Measurements from ENCODE around the gene TMEM108.
A peak's percentile ranks its signal among the peaks of the same experiment; 100 is the strongest.
"Not testable (repeated sequence)": the region's sequence is repeated elsewhere in the genome, so short reads cannot be mapped to it uniquely, and the experiment has no call there.

TMEM108 gene

GRCh38 chr3:133038089-133038730 is at the start of gene TMEM108:
Gene TMEM108 (plus strand): TSS chr3:133038391.
- Histone ChIP-seq H3K36me3 (ENCODE audit: control insufficient read depth in 1 of 2, insufficient read depth in 2 of 2, low read length in 2 of 2) (no peaks in the 10 kb centered on the region), H3K4me3 (ENCODE audit: low read depth in 1 of 2, low read length in 2 of 2) (peak within 1 kb of the TSS; percentile 62 to 64), H3K9ac (ENCODE audit: low read depth in 1 of 2, low read length in 2 of 2) (no peak within 1 kb of the TSS), H3K27ac (ENCODE audit: low read depth, low read length) (no peak within 1 kb of the TSS), H3K9me3 (ENCODE audit: control insufficient read depth in 1 of 2, low read length in 2 of 2) (no peaks in the 10 kb centered on the region), H3K4me1 (ENCODE audit: control insufficient read depth in 1 of 2, insufficient read depth in 2 of 2, low read length in 2 of 2) (peaks cover 7 to 9% of the 10 kb centered on the region in 2 donors), H3K27me3 (ENCODE audit: control insufficient read depth in 1 of 2, insufficient read depth in 2 of 2, low read length in 2 of 2) (peaks cover 32 to 34% of the 10 kb centered on the region in 2 donors)

DNA sequence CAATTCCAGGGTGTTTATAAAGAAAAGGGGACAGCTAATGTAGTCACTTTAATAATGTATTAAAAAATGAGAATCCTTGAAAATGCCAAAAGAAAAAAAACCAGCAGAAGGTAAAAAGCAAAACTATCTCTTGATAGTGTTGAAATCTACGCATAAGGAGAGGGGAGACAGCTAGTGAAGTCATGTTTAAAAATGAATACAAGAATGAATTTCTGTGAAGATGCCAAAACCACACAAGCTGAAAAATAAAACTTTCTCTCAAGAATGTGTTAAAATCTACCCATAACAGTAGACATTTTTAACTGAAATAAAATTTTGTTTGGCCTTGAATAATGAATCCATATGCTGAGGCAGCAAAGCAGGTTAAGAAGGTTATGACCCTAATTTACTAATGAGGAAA is 42.2 kb upstream of the TMEM108 start:
- Histone ChIP-seq H3K4me3 (ENCODE audit: low read depth in 1 of 2, low read length in 2 of 2) (no peak overlapping the region), H3K27ac (ENCODE audit: low read depth, low read length) (no peak overlapping the region), H3K36me3 (ENCODE audit: control insufficient read depth in 1 of 2, insufficient read depth in 2 of 2, low read length in 2 of 2) (no peaks in the 10 kb centered on the region), H3K27me3 (ENCODE audit: control insufficient read depth in 1 of 2, insufficient read depth in 2 of 2, low read length in 2 of 2) (no peaks in the 10 kb centered on the region), H3K9ac (ENCODE audit: low read depth in 1 of 2, low read length in 2 of 2) (no peak overlapping the region), H3K9me3 (ENCODE audit: control insufficient read depth in 1 of 2, low read length in 2 of 2) (no peaks in the 10 kb centered on the region), H3K4me1 (ENCODE audit: control insufficient read depth in 1 of 2, insufficient read depth in 2 of 2, low read length in 2 of 2) (no peaks in the 10 kb centered on the region)

DNA sequence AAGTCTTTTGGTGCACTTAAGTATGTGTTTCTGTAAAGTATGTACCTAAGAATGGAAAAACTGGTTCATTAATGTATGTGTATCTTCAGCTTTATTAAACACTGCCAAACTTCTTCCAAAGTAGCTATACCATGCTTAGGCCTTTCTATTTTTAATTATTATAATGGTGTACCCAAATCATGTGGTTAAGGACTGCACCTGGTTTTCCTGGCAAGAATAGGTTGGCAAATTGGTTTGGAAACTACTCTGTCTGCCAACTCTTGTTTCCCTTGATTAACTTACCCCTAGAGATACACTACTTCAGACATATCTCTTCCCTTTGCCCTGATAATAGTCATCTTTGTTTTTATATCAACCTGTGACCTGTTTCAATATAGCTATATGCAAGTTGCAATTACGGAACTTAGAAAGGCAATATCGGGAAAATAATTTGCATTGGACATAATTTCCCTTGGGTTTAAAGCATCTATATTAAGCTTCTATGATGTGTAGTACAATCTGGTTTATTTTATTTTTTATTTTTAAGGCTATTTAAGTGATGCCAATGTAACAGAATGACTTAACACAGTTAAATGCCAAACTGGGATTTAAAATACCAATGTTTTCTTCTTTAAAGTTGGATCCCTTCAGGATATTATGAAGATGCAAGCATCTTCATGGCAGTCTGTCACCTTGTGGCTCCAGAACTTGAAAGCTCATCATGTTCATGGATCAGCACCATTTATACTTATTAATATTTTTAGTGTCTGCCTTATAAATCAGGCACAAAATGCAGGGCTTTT is 40.6 kb upstream of the TMEM108 start:
- no peak overlapping the region for H3K4me3 ChIP-seq (ENCODE audit: low read depth in 1 of 2, low read length in 2 of 2)
- H3K9me3 ChIP-seq (ENCODE audit: control insufficient read depth in 1 of 2, low read length in 2 of 2): no peaks in the 10 kb centered on the region
- H3K36me3 ChIP-seq (ENCODE audit: control insufficient read depth in 1 of 2, insufficient read depth in 2 of 2, low read length in 2 of 2): no peaks in the 10 kb centered on the region
- H3K9ac ChIP-seq (ENCODE audit: low read depth in 1 of 2, low read length in 2 of 2): no peak overlapping the region
- H3K4me1 ChIP-seq (ENCODE audit: control insufficient read depth in 1 of 2, insufficient read depth in 2 of 2, low read length in 2 of 2): no peaks in the 10 kb centered on the region
- H3K27ac ChIP-seq (ENCODE audit: low read depth, low read length): no peak overlapping the region
- no peaks in the 10 kb centered on the region for H3K27me3 ChIP-seq (ENCODE audit: control insufficient read depth in 1 of 2, insufficient read depth in 2 of 2, low read length in 2 of 2)

DNA sequence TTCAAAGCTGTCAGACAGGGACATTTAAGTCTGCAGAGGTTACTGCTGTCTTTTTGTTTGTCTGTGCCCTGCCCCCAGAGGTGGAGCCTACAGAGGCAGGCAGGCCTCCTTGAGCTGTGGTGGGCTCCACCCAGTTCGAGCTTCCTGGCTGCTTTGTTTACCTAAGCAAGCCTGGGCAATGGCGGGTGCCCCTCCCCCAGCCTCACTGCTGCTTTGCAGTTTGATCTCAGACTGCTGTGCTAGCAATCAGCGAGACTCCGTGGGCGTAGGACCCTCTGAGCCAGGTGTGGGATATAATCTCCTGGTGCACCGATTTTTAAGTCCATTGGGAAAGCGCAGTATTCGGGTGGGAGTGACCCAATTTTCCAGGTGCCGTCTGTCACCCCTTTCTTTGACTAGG is 33.2 kb upstream of the TMEM108 start:
- not testable (repeated sequence) for H3K4me1 ChIP-seq (ENCODE audit: control insufficient read depth in 1 of 2, insufficient read depth in 2 of 2, low read length in 2 of 2); H3K9ac ChIP-seq (ENCODE audit: low read depth in 1 of 2, low read length in 2 of 2); H3K4me3 ChIP-seq (ENCODE audit: low read depth in 1 of 2, low read length in 2 of 2); H3K27me3 ChIP-seq (ENCODE audit: control insufficient read depth in 1 of 2, insufficient read depth in 2 of 2, low read length in 2 of 2); H3K27ac ChIP-seq (ENCODE audit: low read depth, low read length); H3K9me3 ChIP-seq (ENCODE audit: control insufficient read depth in 1 of 2, low read length in 2 of 2); H3K36me3 ChIP-seq (ENCODE audit: control insufficient read depth in 1 of 2, insufficient read depth in 2 of 2, low read length in 2 of 2)

- Histone ChIP-seq H3K27ac (ENCODE audit: low read depth, low read length) (no peak overlapping the region), H3K27me3 (ENCODE audit: control insufficient read depth in 1 of 2, insufficient read depth in 2 of 2, low read length in 2 of 2) (no peaks in the 10 kb centered on the region), H3K9me3 (ENCODE audit: control insufficient read depth in 1 of 2, low read length in 2 of 2) (no peaks in the 10 kb centered on the region), H3K36me3 (ENCODE audit: control insufficient read depth in 1 of 2, insufficient read depth in 2 of 2, low read length in 2 of 2) (no peaks in the 10 kb centered on the region), H3K9ac (ENCODE audit: low read depth in 1 of 2, low read length in 2 of 2) (no peak overlapping the region), H3K4me1 (ENCODE audit: control insufficient read depth in 1 of 2, insufficient read depth in 2 of 2, low read length in 2 of 2) (no peaks in the 10 kb centered on the region), H3K4me3 (ENCODE audit: low read depth in 1 of 2, low read length in 2 of 2) (no peak overlapping the region)
Observed at GRCh38 chr3:133007601-133008000, 30.6 kb upstream of the TMEM108 start.

DNA sequence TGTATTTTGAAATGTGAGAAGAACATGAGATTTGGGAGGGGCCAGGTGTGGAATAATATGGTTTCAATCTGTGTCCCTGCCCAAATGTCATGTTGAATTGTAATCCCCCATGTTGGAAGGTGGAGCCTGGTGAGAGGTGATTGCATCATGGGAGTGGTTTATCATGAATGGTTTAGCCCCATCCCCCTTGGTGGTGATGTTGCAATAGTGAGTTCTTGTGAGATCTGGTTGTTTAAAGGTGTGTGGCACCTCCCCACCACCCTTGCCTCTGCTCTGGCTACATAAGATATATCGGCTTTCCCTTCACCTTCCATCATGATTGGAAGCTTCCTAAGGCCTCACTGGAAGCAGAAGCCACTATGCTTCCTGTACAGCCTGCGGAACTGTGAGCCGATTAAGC is 23.9 kb upstream of the TMEM108 start:
- Histone ChIP-seq H3K4me1 (ENCODE audit: control insufficient read depth in 1 of 2, insufficient read depth in 2 of 2, low read length in 2 of 2) (no peaks in the 10 kb centered on the region), H3K4me3 (ENCODE audit: low read depth in 1 of 2, low read length in 2 of 2) (no peak overlapping the region), H3K9ac (ENCODE audit: low read depth in 1 of 2, low read length in 2 of 2) (no peak overlapping the region), H3K27me3 (ENCODE audit: control insufficient read depth in 1 of 2, insufficient read depth in 2 of 2, low read length in 2 of 2) (no peaks in the 10 kb centered on the region), H3K27ac (ENCODE audit: low read depth, low read length) (no peak overlapping the region), H3K9me3 (ENCODE audit: control insufficient read depth in 1 of 2, low read length in 2 of 2) (no peaks in the 10 kb centered on the region), H3K36me3 (ENCODE audit: control insufficient read depth in 1 of 2, insufficient read depth in 2 of 2, low read length in 2 of 2) (no peaks in the 10 kb centered on the region)

DNA sequence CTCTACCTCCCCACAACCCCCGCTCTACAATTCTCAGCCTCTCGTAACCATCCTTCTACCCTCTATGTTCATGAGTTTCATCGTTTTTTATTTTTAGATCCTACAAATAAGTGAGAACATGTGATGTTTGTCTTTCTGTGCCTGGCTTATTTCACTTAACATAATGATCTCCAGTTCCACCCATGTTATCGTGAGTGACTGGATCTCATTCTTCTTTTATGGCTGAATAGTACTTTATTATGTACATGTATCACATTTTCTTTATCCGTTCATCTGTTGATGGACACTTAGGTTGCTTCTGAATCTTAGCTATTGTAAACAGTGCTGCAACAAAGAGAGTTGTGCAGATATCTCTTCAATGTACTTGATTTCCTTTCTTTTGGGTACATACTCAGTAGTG is 22.6 kb upstream of the TMEM108 start:
- not testable (repeated sequence) for H3K36me3 ChIP-seq (ENCODE audit: control insufficient read depth in 1 of 2, insufficient read depth in 2 of 2, low read length in 2 of 2); H3K4me1 ChIP-seq (ENCODE audit: control insufficient read depth in 1 of 2, insufficient read depth in 2 of 2, low read length in 2 of 2); H3K27ac ChIP-seq (ENCODE audit: low read depth, low read length); H3K9ac ChIP-seq (ENCODE audit: low read depth in 1 of 2, low read length in 2 of 2); H3K4me3 ChIP-seq (ENCODE audit: low read depth in 1 of 2, low read length in 2 of 2); H3K9me3 ChIP-seq (ENCODE audit: control insufficient read depth in 1 of 2, low read length in 2 of 2); H3K27me3 ChIP-seq (ENCODE audit: control insufficient read depth in 1 of 2, insufficient read depth in 2 of 2, low read length in 2 of 2)

DNA sequence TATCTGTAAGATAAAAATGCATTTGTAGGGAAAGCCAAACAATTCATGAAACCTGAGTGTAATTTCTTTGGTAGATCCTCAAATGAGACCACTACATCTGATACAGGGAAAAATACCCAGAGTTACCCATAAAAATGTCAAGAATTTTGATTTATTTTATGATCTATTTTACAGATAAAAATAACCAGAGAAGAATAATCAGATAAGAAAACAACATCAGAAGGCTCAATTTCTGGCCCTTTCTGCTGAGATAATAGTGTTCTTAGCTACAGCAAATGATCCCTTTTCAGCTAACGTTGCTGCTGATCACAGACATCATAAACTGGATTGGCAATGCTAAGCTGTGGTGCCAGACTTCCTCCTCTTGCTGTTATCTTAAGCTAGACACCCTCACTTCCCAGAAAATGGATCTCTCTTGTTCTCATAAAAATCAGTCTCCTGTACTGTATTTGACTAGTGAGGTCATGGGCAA is 21.3 kb upstream of the TMEM108 start:
- H3K27me3 ChIP-seq (ENCODE audit: control insufficient read depth in 1 of 2, insufficient read depth in 2 of 2, low read length in 2 of 2): no peaks in the 10 kb centered on the region
- no peaks in the 10 kb centered on the region for H3K9me3 ChIP-seq (ENCODE audit: control insufficient read depth in 1 of 2, low read length in 2 of 2)
- H3K4me3 ChIP-seq (ENCODE audit: low read depth in 1 of 2, low read length in 2 of 2): no peak overlapping the region
- H3K9ac ChIP-seq (ENCODE audit: low read depth in 1 of 2, low read length in 2 of 2): no peak overlapping the region
- no peaks in the 10 kb centered on the region for H3K36me3 ChIP-seq (ENCODE audit: control insufficient read depth in 1 of 2, insufficient read depth in 2 of 2, low read length in 2 of 2)
- H3K4me1 ChIP-seq (ENCODE audit: control insufficient read depth in 1 of 2, insufficient read depth in 2 of 2, low read length in 2 of 2): no peaks in the 10 kb centered on the region
- no peak overlapping the region for H3K27ac ChIP-seq (ENCODE audit: low read depth, low read length)

DNA sequence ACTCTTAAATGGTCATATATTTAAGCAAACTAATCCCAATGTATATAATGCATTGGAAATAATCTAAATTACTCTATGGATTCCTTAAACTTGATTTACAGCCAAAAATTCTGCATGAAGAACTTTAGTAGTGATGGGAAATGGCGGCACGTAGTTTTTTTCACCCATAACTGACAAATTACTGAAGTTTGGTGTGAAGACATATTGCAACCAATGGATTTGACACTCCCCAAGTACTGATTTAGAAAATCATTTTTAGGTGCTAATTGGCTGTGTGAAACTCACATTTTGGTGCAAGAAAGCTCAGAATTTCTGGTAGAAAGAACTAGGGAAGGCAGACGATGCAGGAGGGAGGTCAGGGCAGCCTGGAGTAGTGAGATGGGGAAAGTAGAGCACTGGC is 19.3 kb upstream of the TMEM108 start:
- Histone ChIP-seq H3K4me1 (ENCODE audit: control insufficient read depth in 1 of 2, insufficient read depth in 2 of 2, low read length in 2 of 2) (no peaks in the 10 kb centered on the region), H3K9ac (ENCODE audit: low read depth in 1 of 2, low read length in 2 of 2) (no peak overlapping the region), H3K36me3 (ENCODE audit: control insufficient read depth in 1 of 2, insufficient read depth in 2 of 2, low read length in 2 of 2) (no peaks in the 10 kb centered on the region), H3K9me3 (ENCODE audit: control insufficient read depth in 1 of 2, low read length in 2 of 2) (no peaks in the 10 kb centered on the region), H3K27ac (ENCODE audit: low read depth, low read length) (no peak overlapping the region), H3K27me3 (ENCODE audit: control insufficient read depth in 1 of 2, insufficient read depth in 2 of 2, low read length in 2 of 2) (no peaks in the 10 kb centered on the region), H3K4me3 (ENCODE audit: low read depth in 1 of 2, low read length in 2 of 2) (no peak overlapping the region)

- no peaks in the 10 kb centered on the region for H3K4me1 ChIP-seq (ENCODE audit: control insufficient read depth in 1 of 2, insufficient read depth in 2 of 2, low read length in 2 of 2)
- no peaks in the 10 kb centered on the region for H3K9me3 ChIP-seq (ENCODE audit: control insufficient read depth in 1 of 2, low read length in 2 of 2)
Observed at GRCh38 chr3:133021206-133021605, 17.0 kb upstream of the TMEM108 start.

More at GRCh38 chr3:133021206-133021605, 17.0 kb upstream of the TMEM108 start:
- no peak overlapping the region for H3K9ac ChIP-seq (ENCODE audit: low read depth in 1 of 2, low read length in 2 of 2)
- H3K27ac ChIP-seq (ENCODE audit: low read depth, low read length): no peak overlapping the region
- H3K4me3 ChIP-seq (ENCODE audit: low read depth in 1 of 2, low read length in 2 of 2): no peak overlapping the region
- no peaks in the 10 kb centered on the region for H3K36me3 ChIP-seq (ENCODE audit: control insufficient read depth in 1 of 2, insufficient read depth in 2 of 2, low read length in 2 of 2)
- H3K27me3 ChIP-seq (ENCODE audit: control insufficient read depth in 1 of 2, insufficient read depth in 2 of 2, low read length in 2 of 2): no peaks in the 10 kb centered on the region
